Umbilical cord (tissue), 2 donors: ENCODE measurements around the gene PAX2. TPM values are rescaled to one million over a fixed set of nuclear protein-coding genes. Genes with fewer than 3 reads are reported as not detected.

ENCODE experiments used
- DNase-seq: peaks from one replicate; pipeline ENCODE4 v3.0.0-alpha.2; 2015; ENCODE audit warnings: low spot score
- total RNA-seq: library from RNA; depleted of rRNA; stranded (reverse); fragments of >200 nt; gene quantifications from one replicate; pipeline ENCODE4 v1.2.3, GENCODE V29; 2014; ENCODE audit warnings: low replicate concordance; ENCODE audit not compliant: insufficient read depth

The PAX2 gene
- total RNA-seq, 1 donor from 2014 or later, result 3.1 TPM

DNA sequence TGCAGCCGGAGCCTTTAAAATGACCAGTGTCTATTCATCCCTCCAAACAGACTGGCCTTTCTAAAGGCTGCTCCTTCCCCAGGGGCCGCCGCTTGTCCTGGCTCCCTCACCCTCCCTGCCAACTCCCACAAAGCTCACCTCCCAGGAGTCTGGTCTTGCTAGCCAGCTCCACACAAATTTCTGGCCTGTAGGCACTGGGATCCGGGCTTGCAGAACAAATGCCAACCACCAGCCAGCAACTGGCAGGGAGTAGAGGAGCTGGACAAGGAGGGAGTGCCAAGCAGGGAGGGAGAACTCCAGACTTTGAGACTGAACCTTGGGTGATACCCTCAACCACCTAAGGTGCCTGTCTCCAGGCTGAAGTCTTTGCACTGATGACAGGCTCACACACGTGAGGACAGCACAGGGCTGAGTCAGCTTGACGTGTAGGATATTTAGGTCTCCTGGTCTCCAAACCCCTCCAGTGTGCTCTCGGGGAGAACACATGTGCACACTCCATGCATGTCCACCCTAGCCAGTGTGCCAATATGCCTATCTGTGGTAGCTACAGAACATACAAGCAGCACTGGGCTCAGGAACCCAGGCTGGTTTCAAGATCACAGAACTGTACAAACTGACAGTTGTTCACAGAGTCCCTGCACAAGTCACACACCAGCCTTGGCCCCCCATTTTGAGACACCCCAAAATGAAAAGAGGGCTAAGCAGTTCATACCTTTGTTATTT is 6.0 kb downstream of the PAX2 start:
- no peak for DNase-seq

DNA sequence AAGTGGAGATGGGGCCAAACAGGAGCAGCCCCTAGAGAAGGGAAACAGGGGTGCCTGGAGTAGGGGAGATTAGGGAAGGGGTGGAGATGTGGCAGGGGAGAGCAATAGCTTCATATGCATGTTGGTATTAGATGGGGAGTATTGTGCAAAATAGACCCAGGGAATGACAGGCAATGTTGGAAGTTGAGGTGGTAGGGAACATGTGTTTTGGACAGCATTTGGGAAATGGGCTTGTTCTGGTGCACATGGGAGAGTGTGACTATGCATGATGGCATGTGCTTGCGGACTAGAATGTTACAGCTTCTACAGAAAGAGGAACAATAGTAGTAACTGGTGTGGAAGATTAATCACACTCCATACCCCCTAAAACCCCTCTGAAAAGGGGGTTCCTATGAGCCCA is 10.4 kb downstream of the PAX2 start:
- no peak for DNase-seq

DNA sequence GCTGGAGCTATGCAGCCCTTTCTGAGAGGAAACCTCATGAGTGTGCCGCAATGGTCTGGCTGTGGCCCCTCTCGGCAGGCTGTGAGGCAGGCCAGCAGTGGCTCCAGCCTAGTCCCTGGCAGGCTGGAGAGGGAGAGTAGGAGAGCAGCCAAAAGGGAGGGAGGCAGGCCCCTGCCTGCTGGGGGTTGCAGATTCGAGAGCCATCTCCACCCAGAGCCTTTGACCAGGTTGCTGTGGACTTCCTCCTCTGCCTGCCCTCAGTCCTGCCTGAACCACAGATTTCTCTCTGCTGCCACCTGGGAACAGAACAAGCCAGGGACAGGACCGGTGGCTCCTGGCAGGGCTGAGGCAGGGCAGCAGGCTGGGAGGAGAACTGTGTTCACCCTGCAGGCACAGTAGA is 13.9 kb downstream of the PAX2 start:
- DNase-seq, result no peak

DNA sequence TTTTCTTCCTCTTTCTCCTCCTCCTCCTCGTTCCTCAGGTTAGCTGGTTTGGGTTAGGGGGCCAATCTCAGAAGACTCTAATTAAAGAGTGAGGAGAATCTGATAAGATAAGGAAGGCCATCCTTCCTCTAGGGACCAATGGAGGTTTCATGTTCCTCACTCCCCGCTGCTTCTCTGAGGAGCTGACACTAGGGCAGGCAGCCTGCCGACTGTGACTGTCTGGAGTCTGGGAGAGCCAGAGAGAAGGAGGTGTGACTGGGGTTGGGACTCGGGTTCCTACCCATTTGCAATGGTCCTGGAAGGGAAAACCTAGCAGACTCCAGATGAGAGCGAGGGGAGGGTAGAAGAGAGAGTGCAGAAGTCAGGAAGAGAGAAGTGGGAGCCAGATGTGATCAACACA is 15.3 kb downstream of the PAX2 start:
- DNase-seq, result no peak

GRCh38 chr10:100761191-100761590 is 15.8 kb downstream of the PAX2 start:
- no peak for DNase-seq

DNA sequence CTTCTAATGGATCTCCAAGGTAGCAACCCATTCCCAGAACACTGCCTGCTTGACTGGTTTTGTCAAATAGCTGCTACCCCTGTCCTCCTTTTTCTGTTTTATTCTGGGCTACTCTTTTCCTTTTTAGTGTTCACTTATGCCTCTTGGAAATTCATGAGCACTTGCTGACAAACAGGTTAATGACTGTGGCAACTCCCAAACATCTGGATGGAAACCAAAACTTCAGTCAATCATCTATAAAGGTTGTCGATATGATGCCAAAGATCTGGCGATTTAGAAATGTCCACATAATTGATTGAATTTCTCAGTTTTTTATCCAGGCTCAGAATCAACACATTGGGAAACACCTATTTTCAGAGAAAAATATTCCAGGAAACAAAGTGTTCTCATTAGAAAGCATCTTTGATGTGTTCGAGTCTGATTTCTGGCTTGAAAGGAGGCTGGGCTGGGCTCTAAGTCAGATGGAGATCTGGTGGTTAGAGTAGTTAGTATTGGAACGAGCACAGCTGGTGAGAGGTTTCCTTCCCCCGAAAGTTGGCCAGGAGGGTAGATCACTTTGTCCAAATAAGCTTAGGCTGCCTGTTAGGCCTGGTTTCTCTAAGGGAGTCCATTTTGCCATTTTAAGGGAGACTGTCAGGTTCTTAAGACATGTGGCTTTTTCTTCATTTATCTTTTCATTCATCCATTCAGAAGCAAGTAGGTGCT is 17.8 kb downstream of the PAX2 start:
- no peak for DNase-seq

DNA sequence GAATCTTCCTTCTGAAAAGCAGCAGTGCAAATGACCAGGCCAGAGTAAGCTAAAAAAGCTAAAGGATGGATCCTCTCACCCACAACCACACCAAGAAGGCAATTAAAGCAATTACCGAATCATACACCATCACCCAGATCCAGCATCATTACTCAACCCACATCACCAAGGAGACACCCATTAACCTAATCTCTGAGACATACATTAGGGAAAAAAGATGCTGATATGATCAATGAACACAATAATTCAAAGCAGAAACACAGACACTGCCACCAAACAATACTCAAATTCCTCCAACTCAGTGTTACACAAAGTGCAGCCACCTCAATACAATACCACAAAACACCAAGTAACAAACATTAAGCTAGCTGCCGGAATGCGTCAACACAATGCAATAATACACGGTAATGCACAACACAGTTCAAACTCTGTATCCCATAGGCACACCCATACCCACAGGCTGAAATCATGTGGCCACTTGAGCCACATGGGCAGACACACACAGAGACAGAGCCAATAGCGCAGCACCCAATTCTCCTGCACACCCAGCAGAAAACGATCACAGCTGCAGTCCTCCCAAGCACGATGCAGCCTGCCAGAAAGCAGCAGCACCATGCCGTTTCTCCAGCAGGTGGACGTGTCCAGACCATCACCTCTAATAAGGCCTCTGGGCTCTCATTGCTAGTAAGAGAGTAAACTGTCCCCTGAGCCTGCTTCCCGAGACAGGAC is 21.5 kb downstream of the PAX2 start:
- DNase-seq, result no peak

DNA sequence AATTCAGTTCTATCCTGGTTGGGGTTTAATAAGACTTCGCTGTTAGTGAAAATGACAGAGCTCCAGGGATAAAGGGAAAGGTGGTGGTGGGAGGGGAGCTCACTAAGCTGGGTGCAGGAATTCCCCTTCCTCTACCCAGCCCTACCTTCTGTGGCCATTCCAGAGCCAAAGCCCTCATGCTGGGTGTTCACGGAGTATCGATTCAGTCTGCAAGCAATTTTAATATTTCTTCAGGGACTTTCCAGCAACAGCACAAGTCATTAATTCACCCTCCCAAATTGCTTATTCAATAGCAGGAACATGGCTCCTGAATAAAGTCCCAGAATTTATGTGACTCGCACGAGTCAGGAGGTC is 22.0 kb downstream of the PAX2 start:
- no peak for DNase-seq

GRCh38 chr10:100769481-100769880 is 24.1 kb downstream of the PAX2 start:
- no peak for DNase-seq

DNA sequence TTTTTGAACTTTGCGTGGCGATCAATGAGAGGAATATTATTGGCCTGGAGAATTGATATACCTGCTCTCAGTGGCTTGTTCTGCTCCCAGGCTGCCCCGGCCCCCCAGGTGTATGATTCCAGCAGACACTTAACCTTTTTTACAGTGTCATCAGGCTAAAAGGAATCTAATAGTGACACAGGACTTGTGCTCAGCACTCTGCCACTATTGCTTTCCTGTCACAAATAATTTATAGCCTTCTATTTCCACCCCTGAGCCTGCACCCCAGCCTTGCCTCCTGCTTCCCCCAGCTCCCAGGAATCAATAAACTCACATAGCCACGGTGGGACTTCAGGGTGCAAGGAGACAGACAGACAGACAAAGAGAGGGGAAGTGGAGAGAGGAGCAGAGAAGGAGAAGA is 28.3 kb downstream of the PAX2 start:
- no peak for DNase-seq

GRCh38 chr10:100774223-100774622 is 28.8 kb downstream of the PAX2 start:
- no peak for DNase-seq

- DNase-seq, result no peak
Observed at GRCh38 chr10:100774876-100775275, 29.5 kb downstream of the PAX2 start.

DNA sequence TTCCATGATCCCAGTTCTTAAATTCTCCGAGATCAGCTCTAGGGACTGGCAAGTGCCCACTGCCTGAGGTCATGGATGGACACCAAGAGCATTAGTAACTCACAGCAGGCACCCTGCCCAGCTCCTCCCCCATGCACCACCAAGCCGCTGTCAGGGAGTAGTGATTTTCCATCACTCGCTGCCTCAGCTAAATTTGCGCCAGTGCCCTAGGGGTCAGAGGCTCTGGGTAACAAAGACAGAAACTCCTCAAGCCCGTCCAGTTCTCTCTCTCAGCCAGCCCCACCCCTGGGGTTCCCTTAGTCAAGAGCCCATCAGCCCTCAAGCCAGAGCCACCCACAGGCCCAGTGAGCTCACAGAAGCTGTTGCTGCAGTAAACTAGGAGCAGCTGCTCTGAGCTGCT is 30.0 kb downstream of the PAX2 start:
- no peak for DNase-seq

DNA sequence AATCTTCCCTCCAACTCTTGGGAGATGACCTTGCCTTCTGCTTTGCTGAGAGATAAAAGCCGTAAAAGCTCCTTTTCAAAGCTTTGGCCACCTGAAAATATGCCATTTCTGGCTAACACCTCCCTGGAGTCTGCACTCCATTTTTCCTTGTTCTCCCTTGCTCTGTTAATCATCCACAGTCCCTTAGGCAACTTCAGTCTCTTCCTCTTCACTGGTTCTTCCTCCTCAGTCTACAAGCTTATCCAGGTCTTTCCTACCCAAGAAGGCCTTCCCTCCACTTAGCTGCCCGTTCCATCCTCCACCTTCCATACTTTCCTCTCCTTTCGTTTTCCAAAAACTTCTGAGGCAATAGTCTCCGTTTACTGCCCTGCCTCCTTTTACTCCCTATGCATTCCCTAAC is 30.5 kb downstream of the PAX2 start:
- no peak for DNase-seq

DNA sequence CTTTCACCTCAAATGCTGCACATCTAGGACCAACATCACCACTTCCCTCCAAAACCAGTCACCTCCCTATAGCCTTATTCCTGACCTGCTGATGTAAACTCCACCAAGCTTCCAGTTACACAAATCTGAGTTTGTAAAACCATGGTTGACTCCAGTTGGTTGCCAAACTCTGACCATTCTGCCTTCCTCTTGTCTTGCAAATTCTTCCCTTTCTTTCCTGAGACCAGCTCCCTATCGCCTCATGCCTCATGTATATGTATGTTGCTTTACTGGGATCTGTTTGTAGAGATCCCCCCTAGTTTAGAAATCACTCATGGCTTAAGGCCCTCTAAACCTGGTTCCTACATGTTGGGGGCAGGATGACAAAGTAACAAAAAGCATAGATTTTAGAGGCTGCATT is 31.3 kb downstream of the PAX2 start:
- no peak for DNase-seq

- no peak for DNase-seq
Observed at GRCh38 chr10:100779329-100779728, 33.9 kb downstream of the PAX2 start.

- DNase-seq, result no peak
Observed at GRCh38 chr10:100780324-100780723, 34.9 kb downstream of the PAX2 start.

- DNase-seq, result no peak
Observed at GRCh38 chr10:100781145-100781665, 35.8 kb downstream of the PAX2 start.

- no peak for DNase-seq
Observed at GRCh38 chr10:100782461-100783244, 37.3 kb downstream of the PAX2 start.

DNA sequence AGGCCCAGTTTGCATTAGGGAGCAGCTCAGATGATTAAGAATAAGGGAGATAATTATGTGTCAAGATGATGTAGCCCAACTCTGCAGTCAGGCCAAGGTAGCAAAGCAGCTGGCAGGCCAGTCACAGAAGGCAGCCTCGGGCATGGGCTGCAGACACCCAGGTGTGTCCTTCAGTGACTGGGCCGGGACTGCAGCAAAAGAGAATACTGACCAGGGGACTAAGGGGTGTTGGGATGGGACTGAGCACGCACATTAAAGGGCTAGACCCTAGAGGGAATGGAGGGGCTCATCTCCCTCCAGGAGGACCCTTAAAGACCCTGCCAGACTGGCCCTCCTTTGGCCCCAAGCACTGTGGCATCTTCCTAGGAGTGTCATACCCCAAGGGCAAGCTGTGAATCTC is 38.7 kb downstream of the PAX2 start:
- no peak for DNase-seq

- no peak for DNase-seq
Observed at GRCh38 chr10:100786591-100786990, 41.2 kb downstream of the PAX2 start.
